SHP77 (cell line): Measurements from ENCODE around the gene WAS.
A peak's percentile ranks its signal among the peaks of the same experiment; 100 is the strongest.
"Not testable (repeated sequence)": the region's sequence is repeated elsewhere in the genome, so short reads cannot be mapped to it uniquely, and the experiment has no call there.

ENCODE experiments used
- DNase-seq, 2 experiments: peaks; one replicate each; lab custom pipeline; 2025; lab: John Stamatoyannopoulos, UW

The WAS gene

GRCh38 chrX:48683411-48683982 lies at the start of gene WAS:
Gene WAS, plus strand, starts transcription at chrX:48683799. Its CDS starts 55 bp downstream, at chrX:48683854.
- no peak for DNase-seq

- no peak for DNase-seq
These were observed 47.3 kb upstream of the WAS start for GRCh38 chrX:48636301-48636700.

- DNase-seq = no peak
These were observed 46.8 kb upstream of the WAS start for GRCh38 chrX:48636776-48637175.

GRCh38 chrX:48645669-48646068 lies 37.9 kb upstream of the WAS start:
- no peak for DNase-seq

GRCh38 chrX:48648336-48648751 lies 35.3 kb upstream of the WAS start:
- DNase-seq = peak; percentile 3 to 46

DNA sequence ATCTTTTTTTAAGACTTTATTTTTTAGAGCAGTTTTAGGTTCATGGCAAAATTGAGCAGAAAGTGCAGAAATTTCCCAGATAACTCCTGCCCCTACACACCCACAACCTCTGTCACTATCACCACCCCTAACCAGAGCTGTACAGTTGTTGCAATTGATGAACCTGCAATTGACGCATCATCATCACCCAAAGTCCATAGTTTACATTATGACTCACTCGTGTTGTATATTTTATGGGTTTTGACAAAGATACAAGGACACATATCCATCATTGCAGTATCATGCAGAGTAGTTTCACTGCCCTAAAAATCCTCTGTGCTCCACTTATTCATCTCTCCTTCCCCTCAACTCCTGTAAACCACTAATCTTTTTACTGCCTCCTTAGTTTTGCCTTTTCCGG lies 34.5 kb upstream of the WAS start:
- no peak for DNase-seq

GRCh38 chrX:48652055-48652579 lies 31.5 kb upstream of the WAS start:
- not testable (repeated sequence) for DNase-seq

- not testable (repeated sequence) for DNase-seq
These were observed 28.9 kb upstream of the WAS start for GRCh38 chrX:48654746-48655145.

GRCh38 chrX:48659686-48660085 lies 23.9 kb upstream of the WAS start:
- not testable (repeated sequence) for DNase-seq

GRCh38 chrX:48663241-48663640 lies 20.4 kb upstream of the WAS start:
- DNase-seq = no peak

DNA sequence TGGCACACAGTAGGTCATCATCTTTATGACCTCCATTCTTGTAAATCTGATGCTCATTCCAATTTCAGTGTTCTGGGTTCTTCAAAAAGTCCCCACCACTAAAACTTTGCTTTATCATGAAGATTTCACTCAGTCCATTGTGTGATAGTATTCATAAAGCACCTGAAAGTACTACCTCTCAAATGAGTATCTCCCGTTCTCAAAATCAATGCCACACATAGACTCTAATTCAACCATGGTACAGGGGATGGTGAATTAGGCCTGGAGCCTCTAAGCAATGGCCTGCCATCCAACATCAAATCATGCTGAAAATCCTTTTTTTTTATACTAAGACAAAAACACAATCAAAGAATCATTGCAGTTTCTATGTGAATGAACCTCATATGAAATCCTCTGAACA lies 19.4 kb upstream of the WAS start:
- DNase-seq = no peak

DNA sequence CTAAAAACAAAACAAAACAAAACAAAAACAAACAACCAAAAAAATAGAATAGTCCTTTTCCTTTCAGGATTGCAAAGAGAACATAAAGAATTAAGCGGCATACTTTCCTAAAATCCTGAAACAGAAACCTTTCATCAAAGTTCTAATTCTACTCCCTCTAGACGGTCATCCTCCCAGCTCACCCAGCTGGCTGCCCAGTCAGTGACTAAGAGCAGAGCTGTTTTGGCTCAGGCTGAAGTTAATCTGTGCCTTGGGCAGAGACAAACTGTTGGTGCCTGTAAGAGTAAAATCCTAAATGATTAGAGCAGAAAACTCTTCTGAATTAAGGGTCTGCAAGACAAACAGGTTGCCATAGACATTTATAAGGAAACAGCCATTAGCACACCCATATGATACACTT lies 17.6 kb upstream of the WAS start:
- no peak for DNase-seq

DNA sequence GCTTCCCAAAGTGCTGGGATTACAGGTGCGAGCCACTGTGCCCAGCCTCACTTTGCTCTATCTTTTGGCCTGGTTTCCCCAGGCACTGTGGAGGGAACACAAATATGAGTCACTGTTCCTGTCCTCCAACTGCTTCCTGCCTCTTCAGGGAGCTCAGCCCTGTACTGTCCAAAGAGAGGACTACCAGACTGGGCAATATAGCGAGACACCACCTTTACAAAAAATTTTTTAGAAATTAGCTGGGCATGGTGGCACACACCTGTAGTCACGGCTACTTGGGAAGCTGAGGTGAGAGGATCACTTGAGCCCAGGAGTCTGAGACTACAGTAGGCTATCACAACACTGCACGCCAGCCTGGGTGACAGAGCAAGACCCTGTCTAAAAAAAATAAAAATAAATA lies 16.9 kb upstream of the WAS start:
- no peak for DNase-seq

DNA sequence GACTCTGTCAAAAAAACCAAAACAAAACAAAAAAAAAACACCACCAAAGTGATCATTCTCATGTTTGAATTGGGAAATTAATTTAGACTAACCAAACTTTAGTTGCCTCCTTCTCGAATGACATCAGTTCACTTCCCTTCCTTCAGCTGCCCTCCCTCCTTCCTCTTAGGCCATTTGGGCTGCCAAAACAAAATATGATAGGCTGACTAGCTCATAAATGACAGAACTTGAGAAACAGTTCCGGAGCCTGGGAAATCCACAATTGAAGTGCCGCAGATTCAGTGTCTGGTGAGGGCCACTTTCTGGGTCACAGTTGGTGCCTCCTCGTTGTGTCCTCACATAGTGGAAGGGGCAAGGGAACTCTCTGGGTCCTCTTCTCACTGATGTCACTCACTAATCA lies 16.1 kb upstream of the WAS start:
- no peak for DNase-seq

GRCh38 chrX:48668187-48668586 lies 15.4 kb upstream of the WAS start:
- DNase-seq = not testable (repeated sequence)

DNA sequence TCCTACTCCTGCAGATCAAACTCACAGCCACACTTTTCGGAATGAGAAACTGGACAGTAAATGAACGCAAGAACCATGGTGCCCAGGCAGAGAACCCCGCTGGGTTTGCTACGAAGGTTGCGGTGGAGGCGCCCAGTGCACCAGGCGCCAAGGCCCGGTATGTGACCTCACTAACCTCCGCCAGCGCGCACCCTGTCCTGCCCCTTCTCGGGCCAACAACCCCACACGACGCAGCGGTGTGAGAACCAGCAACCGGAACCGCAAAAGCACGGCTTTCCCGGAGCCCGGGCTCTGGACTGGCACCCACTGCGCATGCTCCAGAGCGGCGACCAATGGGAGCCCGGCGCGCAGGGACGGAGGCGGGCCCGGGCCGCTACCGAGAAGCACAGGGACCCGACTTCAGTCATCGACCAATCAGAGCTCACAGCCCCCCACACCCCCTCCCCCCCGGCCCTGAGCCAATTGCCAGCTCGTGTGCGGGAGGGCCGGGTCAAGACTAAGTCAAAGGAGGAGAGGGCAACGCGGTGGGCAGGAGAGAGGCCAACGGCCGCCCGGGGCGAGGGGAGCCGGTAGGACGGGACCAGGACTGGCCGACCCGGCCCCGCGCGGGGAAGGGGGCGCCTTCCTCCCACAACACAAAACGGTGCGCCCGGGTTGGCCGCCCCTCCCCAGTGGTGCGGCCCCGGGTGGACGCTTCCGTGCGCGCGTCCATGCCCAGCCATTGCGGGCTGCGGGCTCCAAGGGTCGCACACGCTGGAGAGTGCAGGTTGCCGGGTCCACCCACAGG lies 7.3 kb upstream of the WAS start:
- peak; percentile 80 to 86 for DNase-seq

- DNase-seq = no peak
These were observed 6.7 kb upstream of the WAS start for GRCh38 chrX:48676893-48677270.

DNA sequence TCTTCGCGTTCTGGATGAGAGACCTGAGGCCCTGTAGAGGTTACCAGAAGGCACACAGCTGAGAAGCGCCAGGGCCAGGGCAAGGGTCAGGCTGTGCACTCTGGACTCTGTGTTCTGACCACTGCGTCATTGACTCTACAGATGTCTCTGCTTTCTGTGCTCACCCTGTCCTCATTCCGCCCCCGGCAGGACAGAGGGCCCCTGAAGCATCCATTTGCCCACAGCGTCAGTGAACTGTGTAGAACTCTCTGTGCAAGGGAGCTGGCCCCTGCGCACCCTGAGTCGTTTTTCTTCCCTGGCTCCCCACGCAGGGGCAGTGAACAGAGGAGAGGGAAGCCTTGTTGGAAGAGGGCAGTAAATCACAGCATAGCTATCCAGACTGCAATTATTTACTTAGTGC lies 6.1 kb upstream of the WAS start:
- DNase-seq = no peak

DNA sequence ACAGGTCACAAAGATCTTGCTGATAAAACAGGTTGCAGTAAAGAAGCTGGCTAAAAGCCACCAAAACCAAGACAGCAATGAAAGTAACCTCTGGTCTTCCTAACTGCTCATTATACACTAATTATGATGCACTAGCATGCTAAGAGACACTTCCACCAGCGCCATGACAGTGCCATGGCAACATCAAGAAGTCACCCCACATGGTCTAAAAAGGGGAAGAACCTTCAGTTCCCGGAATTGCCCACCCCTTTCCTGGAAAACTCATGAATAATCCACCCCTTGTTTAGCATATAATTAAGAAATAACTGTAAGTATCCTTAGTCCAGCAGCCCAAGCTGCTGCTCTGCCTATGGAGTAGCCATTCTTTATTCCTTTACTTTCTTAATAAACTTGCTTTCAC lies 3.1 kb upstream of the WAS start:
- DNase-seq = not testable (repeated sequence)

- not testable (repeated sequence) for DNase-seq
These were observed 2.7 kb upstream of the WAS start for GRCh38 chrX:48680925-48681324.

- DNase-seq = no peak
These were observed 1.9 kb upstream of the WAS start for GRCh38 chrX:48681539-48682183.

DNA sequence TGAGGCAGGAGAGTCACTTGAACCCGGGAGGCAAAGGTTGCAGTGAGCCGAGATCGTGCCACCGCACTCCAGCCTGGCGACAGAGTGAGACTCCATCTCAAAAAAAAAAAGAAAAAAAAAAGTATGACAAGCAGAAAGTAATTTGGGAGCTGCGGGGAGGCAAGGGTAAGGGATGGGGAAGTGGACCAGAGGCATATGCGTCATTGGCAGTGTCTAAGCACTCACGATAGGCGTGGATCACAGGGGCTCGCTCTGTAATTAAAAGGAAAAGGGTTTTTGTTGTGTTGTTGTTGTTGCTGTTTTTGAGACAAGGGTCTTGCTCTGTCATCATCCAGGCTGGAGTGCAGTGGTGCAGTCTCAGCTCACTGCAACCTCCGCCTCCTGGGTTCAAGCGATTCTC lies 804 bp upstream of the WAS start:
- not testable (repeated sequence) for DNase-seq

DNA sequence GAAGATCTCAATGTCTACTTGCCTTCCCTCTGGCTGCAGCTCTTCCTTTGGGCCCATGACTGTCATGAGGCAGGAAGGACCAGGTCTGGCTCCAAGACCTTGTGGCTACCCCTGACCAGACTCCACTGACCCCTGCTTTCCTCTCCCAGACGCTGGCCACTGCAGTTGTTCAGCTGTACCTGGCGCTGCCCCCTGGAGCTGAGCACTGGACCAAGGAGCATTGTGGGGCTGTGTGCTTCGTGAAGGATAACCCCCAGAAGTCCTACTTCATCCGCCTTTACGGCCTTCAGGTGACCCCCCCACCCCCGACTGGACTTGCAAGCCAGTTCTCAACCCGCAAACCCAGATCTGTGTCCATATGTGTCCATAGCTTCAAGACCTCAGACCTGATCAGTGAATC lies 535 bp downstream of the WAS start:
- no peak for DNase-seq
